Adrenal gland (tissue), 12 donors: ENCODE measurements around the gene TRABD. TPM values are rescaled to one million over a fixed set of nuclear protein-coding genes. Genes with fewer than 3 reads are reported as not detected.
A peak's percentile ranks its signal among the peaks of the same experiment; 100 is the strongest.

ENCODE experiments used
- DNase-seq, 7 donors: peaks; one replicate each; pipeline ENCODE4 v3.0.0-alpha.2; 2019 to 2020
- H3K27ac ChIP-seq, 5 donors: fragments of 200-600 bp; sonication (generic) in 4 of 5; 1 replicate in 3 of 5; 2 replicates in 2 of 5; pipeline versions ENCODE4 v1.5.1 to v1.8.0; 2016 to 2020; ENCODE audit warnings: mild to moderate bottlenecking in 1 of 5
- H3K27me3 ChIP-seq: fragments of 200-600 bp; 2 replicates; pipeline ENCODE4 v1.8.0; 2021
- H3K36me3 ChIP-seq, 2 donors: fragments of 200-600 bp; replicated peaks in 1 of 2; 1 replicate in 1 of 2; 2 replicates in 1 of 2; pipeline versions ENCODE4 v1.5.1 to v1.8.0; 2018 to 2022
- H3K4me1 ChIP-seq, 2 donors: fragments of 200-600 bp; replicated peaks in 1 of 2; 1 replicate in 1 of 2; 2 replicates in 1 of 2; pipeline versions ENCODE4 v1.5.1 to v1.8.0; 2018 to 2021
- H3K4me3 ChIP-seq, 4 donors: fragments of 200-600 bp; sonication (generic) in 3 of 4; one replicate each; pipeline ENCODE4 v1.5.1; 2016 to 2018
- H3K9me3 ChIP-seq, 3 donors: fragments of 200-600 bp; sonication (generic) in 1 of 3; replicated peaks in 1 of 3; 1 replicate in 2 of 3; 2 replicates in 1 of 3; pipeline versions ENCODE4 v1.5.1 to v1.8.0; 2016 to 2021
- POLR2A ChIP-seq, 2 donors: fragments of 450-650 bp; IDR thresholded peaks; one replicate each; pipeline ENCODE4 v1.6.1; 2017; ENCODE audit warnings: antibody characterized with exemption in 2 of 2, mild to moderate bottlenecking in 2 of 2, moderate library complexity in 1 of 2
- WGBS, 4 donors: extraction: QIAGEN DNeasy Blood & Tissue Kit in 2 of 4; methylation state at CpG; one replicate each; pipeline versions ENCODE4 v1.1.5 to v1.1.7; 2013 to 2017; 5-methylcytosine and 5-hydroxymethylcytosine counted together
- intact Hi-C, 2 donors: fragments of 100-400 bp; cut with DNase I; formaldehyde crosslinking; loops; one replicate each; pipeline versions ENCODE4 v1.14.1 to v1.15.0; 2022 to 2023
- polyA plus RNA-seq, 3 donors: library from polyadenylated mRNA; stranded (reverse); fragments of 200-250 nt in 2 of 3; fragments of 350-450 nt in 1 of 3; fragmentation: Illumina TruSeq in 1 of 3; extraction: RNeasy Lipid Tissue Mini Kit (QIAGEN cat#74804) in 1 of 3; gene quantifications; one replicate each; pipeline ENCODE4 v1.2.3, GENCODE V29; 2013 to 2014
- total RNA-seq, 9 donors: library from RNA; depleted of rRNA in 4 of 9; stranded (reverse); fragments of >200 nt in 4 of 9; fragments of 120-200 nt in 1 of 9; fragmentation: NEBNext Ultra II Directional in 1 of 9; extraction: Animal tissue kit (Norgen Biotek cat#: 25700) in 1 of 9; gene quantifications; one replicate each; pipeline versions ENCODE4 v1.1.0 to v1.2.4, GENCODE V29; 2013 to 2023
- TF ChIP-seq, protein P1 (sequence below), 6 experiments: fragments of 450-650 bp in 4 of 6; fragments of 200-600 bp in 2 of 6; sonication (generic) in 1 of 6; IDR thresholded peaks; 1 replicate in 5 of 6; 2 replicates in 1 of 6; pipeline versions ENCODE4 v1.5.1 to v1.8.0; 2016 to 2021; ENCODE audit warnings: antibody characterized with exemption in 6 of 6, mild to moderate bottlenecking in 2 of 6, moderate library complexity in 1 of 6
- donor health status: healthy with polysubstance abuse.
- donor health status: Bipolar disorder and iron deficiency.
- donor health status: DM: yes; HTN: yes; CAD: no.
- donor health status: DM: no; HTN: no; CAD: no.
- donor health status: DM: no; HTN: no; CAD: no.
- donor health status: DM: yes; HTN: yes; CAD: no.

The TRABD gene
- total and polyA plus RNA-seq, 12 donors = 3.0 to 79.0 (median 28.9) TPM

DNA sequence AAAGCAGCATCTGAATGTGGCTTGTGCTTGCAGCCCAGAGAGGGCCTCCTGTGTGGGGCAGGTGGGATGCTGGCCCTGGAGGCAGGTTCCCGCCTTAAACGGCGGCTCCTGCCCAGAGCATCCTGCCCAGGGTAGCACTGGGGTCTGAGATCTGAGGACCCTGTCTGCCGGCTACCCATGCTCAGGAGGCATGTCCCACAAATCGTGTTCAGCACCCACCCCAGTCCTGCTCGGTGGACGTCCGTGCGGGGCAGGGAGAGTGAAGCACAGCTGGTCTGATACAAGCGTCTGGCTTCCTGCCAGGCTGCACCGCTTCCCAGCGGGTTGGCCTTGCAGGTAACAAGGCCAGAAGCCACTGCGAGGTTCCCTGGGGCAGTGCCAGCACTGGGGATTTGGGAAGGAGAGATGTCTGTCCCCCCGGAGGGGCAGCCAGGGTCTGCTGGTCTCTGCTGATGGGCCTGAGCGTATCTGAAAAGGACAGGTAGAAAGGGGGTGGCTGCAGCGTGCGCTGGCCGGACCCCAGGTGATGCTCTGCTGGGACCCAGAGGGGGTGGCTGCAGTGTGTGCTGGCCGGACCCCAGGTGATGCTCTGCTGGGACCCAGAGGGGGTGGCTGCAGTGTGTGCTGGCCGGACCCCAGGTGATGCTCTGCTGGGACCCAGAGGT lies 3.6 kb downstream of the TRABD start:
- peaks cover 0 to 7% of the 10 kb centered on the region in 2 donors for H3K36me3 ChIP-seq
- peaks cover 24 to 50% of the 10 kb centered on the region in 2 donors for H3K4me1 ChIP-seq
- H3K9me3 ChIP-seq = no peaks in the 10 kb centered on the region
- 54 to 75% (median 64%) methylated on average over 7 to 20 of the region's 20 CpGs; no CpG with 5 or more reads in 1 of the 4 donors for WGBS, 4 donors
- H3K27ac ChIP-seq = peak overlapping the region in 4 of 5 donors; percentile 71 to 91 (median 76)
- intact Hi-C loops = no loop called here
- peak overlapping the region in 1 of 4 donors; percentile 53 for H3K4me3 ChIP-seq
- H3K27me3 ChIP-seq = no peaks in the 10 kb centered on the region
- TF ChIP-seq, protein P1, sequence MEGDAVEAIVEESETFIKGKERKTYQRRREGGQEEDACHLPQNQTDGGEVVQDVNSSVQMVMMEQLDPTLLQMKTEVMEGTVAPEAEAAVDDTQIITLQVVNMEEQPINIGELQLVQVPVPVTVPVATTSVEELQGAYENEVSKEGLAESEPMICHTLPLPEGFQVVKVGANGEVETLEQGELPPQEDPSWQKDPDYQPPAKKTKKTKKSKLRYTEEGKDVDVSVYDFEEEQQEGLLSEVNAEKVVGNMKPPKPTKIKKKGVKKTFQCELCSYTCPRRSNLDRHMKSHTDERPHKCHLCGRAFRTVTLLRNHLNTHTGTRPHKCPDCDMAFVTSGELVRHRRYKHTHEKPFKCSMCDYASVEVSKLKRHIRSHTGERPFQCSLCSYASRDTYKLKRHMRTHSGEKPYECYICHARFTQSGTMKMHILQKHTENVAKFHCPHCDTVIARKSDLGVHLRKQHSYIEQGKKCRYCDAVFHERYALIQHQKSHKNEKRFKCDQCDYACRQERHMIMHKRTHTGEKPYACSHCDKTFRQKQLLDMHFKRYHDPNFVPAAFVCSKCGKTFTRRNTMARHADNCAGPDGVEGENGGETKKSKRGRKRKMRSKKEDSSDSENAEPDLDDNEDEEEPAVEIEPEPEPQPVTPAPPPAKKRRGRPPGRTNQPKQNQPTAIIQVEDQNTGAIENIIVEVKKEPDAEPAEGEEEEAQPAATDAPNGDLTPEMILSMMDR (IDR thresholded peaks at IDR 0.05) = no peak
- no peak for TF ChIP-seq POLR2A (IDR thresholded peaks at IDR 0.05)
- peak; percentile 66 to 85 (median 74) for DNase-seq

DNA sequence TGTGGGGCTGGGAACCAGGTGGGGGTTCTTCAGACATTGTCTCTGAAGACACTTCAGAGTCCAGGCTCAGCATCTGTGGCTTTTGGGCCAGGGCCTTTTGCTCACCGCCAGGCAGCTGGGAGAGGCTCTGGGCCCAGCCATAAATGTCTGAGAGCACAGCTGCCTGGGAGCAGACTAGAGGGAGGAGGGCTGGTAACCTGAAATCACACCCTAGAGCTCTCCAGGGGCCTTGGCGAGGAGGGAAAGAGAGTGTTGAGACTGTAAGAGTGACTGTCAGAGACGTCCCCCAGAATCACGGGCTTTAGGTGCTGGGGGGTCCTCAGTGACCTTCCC lies 4.1 kb downstream of the TRABD start:
- Histone ChIP-seq H3K9me3 (no peaks in the 10 kb centered on the region), H3K4me3 (peak overlapping the region in 1 of 4 donors; percentile 53)
- intact Hi-C loops = no loop called here

DNA sequence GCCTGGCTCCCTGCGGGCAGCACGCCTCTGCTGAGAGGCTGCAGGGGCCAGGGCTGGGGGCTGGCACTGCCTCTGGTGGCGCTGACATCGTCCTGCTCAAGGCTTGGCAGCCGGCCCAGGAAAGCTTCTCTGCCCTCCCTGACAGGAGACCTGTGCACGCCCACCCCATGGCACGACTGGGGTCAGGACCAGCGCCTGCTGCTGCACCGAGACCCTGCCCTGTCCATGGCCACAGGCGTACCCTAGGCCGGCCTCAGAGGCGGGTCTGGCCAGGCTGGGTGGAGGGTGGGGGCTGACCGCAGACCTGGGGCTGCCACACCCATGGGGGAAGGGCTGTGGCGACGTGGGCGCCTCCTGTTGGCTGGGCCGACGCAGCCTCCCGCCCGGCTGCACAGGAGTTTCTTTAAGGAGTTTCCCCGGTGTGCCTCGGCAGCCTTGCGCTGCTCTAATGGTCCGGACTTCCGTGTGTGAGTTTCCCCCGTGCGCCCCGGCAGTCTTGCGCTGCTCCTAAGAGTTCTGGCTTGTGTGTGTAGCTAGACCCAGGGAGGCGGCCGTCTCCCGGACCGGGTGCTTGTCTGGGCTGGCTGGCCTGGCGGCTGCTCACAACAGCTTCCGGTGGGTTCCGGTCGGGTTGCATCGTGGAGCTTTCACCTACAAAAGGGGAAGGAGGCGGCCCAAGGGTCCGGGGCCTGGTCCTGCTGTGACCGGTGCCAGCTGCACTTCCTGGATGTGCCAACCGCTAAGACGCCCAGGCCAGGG lies 4.6 kb downstream of the TRABD start:
- 4 to 25% (median 6%) methylated on average over 4 to 43 of the region's 43 CpGs for WGBS, 4 donors
- peak; percentile 79 to 92 (median 90) for DNase-seq
- H3K27ac ChIP-seq = peak overlapping the region in 4 of 5 donors; percentile 71 to 91 (median 76)
- peaks cover 0 to 15% of the 10 kb centered on the region in 2 donors for H3K36me3 ChIP-seq
- peaks cover 24 to 46% of the 10 kb centered on the region in 2 donors for H3K4me1 ChIP-seq
- no peaks in the 10 kb centered on the region for H3K9me3 ChIP-seq
- TF ChIP-seq POLR2A (IDR thresholded peaks at IDR 0.05) = peak in 1 of 2 donors; percentile 44
- TF ChIP-seq, protein P1 (IDR thresholded peaks at IDR 0.05) = peak in 3 of 6 experiments; percentile 13 to 44 (median 31)
- H3K4me3 ChIP-seq = peak overlapping the region in 2 of 4 donors; percentile 42 to 53
- no peaks in the 10 kb centered on the region for H3K27me3 ChIP-seq
- intact Hi-C loops = no loop called here

More for the DNA sequence above, 4.1 kb downstream of the TRABD start:
- Histone ChIP-seq H3K27me3 (no peaks in the 10 kb centered on the region), H3K27ac (peak overlapping the region in 4 of 5 donors; percentile 71 to 91 (median 76)), H3K4me1 (peaks cover 24 to 46% of the 10 kb centered on the region in 2 donors), H3K36me3 (peaks cover 0 to 12% of the 10 kb centered on the region in 2 donors)
- WGBS, 4 donors = 4 to 20% (median 9%) methylated on average over 3 to 4 of the region's 4 CpGs
- no peak for TF ChIP-seq POLR2A (IDR thresholded peaks at IDR 0.05)
- TF ChIP-seq, protein P1 (IDR thresholded peaks at IDR 0.05) = no peak
- peak in 2 of 7 donors; percentile 33 to 40 for DNase-seq
